ENCODE results near the gene GTF3A.

The GTF3A gene

DNA sequence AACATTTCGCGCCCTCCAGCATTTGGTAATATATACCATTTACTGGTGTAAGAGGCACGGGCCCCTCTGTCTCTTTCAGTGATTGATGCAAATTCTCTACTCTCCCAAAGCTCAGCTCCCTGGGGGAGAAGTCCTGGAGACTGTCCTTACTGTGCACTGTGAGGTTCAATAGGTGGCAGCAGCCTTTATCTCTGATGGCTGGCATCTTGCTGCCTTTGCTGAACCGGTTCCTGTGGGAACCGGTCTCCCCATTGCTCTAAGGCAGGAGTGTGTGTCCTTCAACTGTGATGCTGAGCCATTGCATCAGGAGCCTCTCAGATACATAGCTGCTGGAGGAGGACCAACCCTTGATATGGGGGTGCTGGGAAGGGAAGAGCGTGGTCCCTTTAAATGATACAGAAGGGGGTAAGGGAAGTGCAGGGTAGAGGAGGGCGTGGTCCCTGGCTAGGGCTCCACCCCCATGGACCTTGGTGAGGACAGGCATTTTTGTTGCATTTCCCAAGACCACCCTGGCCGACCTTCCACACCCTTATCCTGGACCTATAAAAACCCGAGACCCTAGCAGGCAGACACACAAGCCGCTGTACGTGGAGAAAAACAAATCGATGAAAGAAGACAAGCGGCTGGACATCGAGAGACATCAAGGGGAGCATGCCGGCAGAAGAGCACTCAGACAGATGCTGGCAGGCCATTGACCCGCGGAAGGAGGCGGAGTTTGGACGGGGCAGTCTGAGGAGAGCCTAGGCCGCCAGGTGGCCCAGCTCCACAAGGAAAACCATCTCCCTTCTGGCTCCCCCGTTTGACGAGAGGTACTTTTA, 41.1 kb upstream of the GTF3A start:
- TF ChIP-seq CTCF (IDR thresholded peaks at IDR 0.05; ENCODE audit: insufficient read depth, missing control alignments), result no peak
- DNase-seq (ENCODE audit: insufficient read length, low spot score) (no peak), FAIRE-seq (no peak)

- DNase-seq (ENCODE audit: insufficient read length, low spot score), result no peak
- no peak for TF ChIP-seq CTCF (IDR thresholded peaks at IDR 0.05; ENCODE audit: insufficient read depth, missing control alignments)
- FAIRE-seq, result no peak
These were observed 40.1 kb upstream of the GTF3A start for GRCh38 chr13:27384285-27384684.

GRCh38 chr13:27388241-27388640, 36.2 kb upstream of the GTF3A start:
- FAIRE-seq (no peak), DNase-seq (ENCODE audit: insufficient read length, low spot score) (no peak)
- TF ChIP-seq CTCF (IDR thresholded peaks at IDR 0.05; ENCODE audit: insufficient read depth, missing control alignments), result no peak

DNA sequence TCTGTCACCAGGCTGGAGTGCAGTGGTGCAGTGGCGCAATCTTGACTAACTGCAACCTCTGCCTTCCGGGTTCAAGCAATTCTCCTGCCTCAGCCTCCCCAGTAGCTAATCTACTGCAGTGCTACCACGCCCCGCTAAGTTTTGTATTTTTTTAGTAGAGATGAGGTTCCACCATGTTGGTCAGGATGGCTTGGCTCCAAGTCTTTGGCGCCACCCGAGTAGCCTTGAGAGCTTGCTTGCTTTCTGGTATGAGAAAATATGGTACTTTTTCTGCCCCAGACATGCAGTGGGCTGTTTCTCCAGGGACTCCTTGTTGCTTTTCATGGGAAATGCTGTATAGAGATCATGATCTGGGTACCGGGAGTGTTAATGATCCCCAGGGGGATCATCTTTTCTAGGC, 34.5 kb upstream of the GTF3A start:
- FAIRE-seq (no peak), DNase-seq (ENCODE audit: insufficient read length, low spot score) (no peak)
- no peak for TF ChIP-seq CTCF (IDR thresholded peaks at IDR 0.05; ENCODE audit: insufficient read depth, missing control alignments)

DNA sequence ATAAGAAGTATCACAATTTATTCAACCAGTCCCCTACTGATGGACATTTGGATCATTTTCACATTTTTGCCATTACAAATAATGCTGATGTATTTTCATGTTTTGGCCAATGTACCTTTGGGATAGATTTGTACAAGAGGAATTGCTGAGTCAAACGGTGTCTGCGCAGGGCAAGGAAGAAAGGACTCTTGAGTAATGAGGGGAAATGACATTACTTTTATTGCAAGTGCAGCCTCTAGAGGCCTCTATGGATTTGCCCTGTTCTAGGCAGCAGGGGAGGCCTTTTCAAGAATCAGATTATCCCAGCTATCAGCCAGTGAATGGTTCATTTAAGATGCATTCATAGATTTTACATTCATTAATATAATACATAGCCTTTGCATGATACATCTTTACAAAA, 32.9 kb upstream of the GTF3A start:
- DNase-seq (ENCODE audit: insufficient read length, low spot score) (no peak), FAIRE-seq (no peak)
- no peak for TF ChIP-seq CTCF (IDR thresholded peaks at IDR 0.05; ENCODE audit: insufficient read depth, missing control alignments)

- no peak for FAIRE-seq
These were observed 31.3 kb upstream of the GTF3A start for GRCh38 chr13:27393101-27393500.

More at GRCh38 chr13:27393101-27393500, 31.3 kb upstream of the GTF3A start:
- TF ChIP-seq CTCF (IDR thresholded peaks at IDR 0.05; ENCODE audit: insufficient read depth, missing control alignments), result no peak
- DNase-seq (ENCODE audit: insufficient read length, low spot score), result no peak
